Stimulated activated CD8-positive, alpha-beta memory T cell treated with anti-CD3 and anti-CD28 coated beads, Interleukin-7, amount 100 ng/mL, for 1 hour (primary cell): ENCODE data around the gene OR1L1.

Source experiments
- DNase-seq, 2 donors: peaks; one replicate each; pipeline ENCODE4 v3.0.0-alpha.2; 2020; ENCODE audit warnings: low read depth in 2 of 2

The OR1L1 gene, protein sequence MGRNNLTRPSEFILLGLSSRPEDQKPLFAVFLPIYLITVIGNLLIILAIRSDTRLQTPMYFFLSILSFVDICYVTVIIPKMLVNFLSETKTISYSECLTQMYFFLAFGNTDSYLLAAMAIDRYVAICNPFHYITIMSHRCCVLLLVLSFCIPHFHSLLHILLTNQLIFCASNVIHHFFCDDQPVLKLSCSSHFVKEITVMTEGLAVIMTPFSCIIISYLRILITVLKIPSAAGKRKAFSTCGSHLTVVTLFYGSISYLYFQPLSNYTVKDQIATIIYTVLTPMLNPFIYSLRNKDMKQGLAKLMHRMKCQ

DNA sequence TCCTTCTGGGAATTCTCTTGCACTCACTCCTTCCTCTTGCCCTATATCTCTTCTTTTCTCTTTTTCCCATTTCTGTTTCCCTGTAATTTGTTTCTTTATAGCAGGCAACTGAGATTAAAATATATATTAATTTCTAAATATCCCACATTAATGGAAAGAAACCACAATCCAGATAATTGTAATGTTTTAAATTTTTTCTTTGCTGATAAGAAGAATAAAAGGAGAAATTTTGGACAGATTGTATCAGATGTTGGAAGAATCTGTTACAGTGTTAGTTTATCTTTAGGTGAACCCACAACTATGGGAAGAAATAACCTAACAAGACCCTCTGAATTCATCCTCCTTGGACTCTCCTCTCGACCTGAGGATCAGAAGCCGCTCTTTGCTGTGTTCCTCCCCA, at the start of gene OR1L1:
OR1L1 (plus strand) TSS at position 301 of the 400 bp plus-strand sequence; CDS start at position 301, 0 bp downstream.
- no peak for DNase-seq

DNA sequence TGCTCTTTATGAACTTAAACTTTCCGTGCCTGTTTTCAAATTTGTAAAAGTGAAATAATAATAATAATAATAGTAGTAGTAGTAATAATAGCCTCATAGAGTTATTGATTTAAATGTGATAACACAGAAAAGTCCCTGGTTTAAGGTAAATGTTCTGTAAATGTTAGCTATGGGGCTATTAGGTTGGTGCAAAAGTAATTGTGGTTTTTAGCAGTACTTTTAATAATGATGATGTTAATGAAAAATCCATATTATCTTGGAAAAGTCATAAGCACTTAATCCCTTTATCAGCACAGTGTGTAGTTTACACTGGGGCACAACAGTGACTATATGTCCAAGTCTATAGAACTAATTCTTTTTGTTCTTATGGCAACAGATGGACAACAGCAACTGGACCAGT, 47.2 kb upstream of the OR1L1 start, which contains the start of gene OR1Q1:
OR1Q1 (plus strand) TSS at position 377 of the 400 bp plus-strand sequence; CDS start at position 377, 0 bp downstream.
- DNase-seq, result no peak

GRCh38 chr9:122619996-122620395, 41.5 kb upstream of the OR1L1 start:
- no peak for DNase-seq

DNA sequence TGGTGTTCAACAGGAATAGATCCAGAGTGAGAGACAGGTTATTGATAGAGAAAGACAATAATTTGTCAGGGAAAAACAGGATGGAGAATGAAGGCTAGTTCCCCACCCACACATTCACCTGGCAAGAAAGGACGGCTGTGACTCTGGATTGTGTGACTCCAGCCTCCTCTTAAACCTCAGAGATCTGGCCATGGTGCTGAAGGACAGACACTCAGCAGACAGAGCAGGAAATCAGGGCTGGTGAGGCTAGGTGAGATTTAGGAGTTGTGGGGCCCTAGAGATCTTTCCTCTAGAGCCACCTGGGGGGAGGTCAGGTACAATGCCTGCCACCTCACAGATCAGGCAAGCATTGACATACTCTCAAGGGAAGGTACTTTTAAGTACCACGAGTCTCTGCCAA, 19.3 kb upstream of the OR1L1 start:
- no peak for DNase-seq

- no peak for DNase-seq
Measured at GRCh38 chr9:122656378-122656777, 5.1 kb upstream of the OR1L1 start.

GRCh38 chr9:122657527-122657926, 4.0 kb upstream of the OR1L1 start, which contains the start of gene OR1B1:
Gene OR1B1, minus strand, starts transcription at chr9:122657627.
- no peak for DNase-seq

- no peak for DNase-seq
Measured at GRCh38 chr9:122672481-122672880, 11.0 kb downstream of the OR1L1 start.

DNA sequence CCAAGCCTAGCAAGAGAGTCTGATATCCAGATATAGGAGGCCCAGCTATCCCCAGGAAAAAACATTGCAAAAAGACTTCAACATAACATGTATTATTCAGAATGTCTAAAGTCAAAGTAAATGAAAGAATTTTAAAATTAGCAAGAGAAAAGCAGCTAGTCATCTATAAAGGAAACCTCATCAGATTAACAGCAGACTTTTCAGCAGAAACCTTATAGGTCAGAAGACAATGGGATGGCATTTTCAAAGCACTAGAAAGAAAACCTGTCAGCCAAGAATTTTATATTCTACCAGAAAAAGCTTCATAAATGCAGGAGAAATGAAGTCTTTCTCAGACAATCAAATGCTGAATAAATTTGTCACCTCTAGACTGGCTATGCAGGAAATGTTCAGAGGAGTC, 23.3 kb downstream of the OR1L1 start:
- no peak for DNase-seq

- DNase-seq, result no peak
Measured at GRCh38 chr9:122695696-122696095, 34.2 kb downstream of the OR1L1 start.
